HG03025 (cell line): ENCODE data around the gene DNAI7.
A peak's percentile ranks its signal among the peaks of the same experiment; 100 is the strongest.

Source experiments
- ATAC-seq: cut with Tn5 transposase; IDR thresholded peaks from one replicate; pipeline ENCODE4 v1.9.1; 2021; ENCODE audit warnings: mild to moderate bottlenecking, moderate library complexity; ENCODE audit not compliant: unreplicated experiment, low FRiP score

DNAI7 gene

DNA sequence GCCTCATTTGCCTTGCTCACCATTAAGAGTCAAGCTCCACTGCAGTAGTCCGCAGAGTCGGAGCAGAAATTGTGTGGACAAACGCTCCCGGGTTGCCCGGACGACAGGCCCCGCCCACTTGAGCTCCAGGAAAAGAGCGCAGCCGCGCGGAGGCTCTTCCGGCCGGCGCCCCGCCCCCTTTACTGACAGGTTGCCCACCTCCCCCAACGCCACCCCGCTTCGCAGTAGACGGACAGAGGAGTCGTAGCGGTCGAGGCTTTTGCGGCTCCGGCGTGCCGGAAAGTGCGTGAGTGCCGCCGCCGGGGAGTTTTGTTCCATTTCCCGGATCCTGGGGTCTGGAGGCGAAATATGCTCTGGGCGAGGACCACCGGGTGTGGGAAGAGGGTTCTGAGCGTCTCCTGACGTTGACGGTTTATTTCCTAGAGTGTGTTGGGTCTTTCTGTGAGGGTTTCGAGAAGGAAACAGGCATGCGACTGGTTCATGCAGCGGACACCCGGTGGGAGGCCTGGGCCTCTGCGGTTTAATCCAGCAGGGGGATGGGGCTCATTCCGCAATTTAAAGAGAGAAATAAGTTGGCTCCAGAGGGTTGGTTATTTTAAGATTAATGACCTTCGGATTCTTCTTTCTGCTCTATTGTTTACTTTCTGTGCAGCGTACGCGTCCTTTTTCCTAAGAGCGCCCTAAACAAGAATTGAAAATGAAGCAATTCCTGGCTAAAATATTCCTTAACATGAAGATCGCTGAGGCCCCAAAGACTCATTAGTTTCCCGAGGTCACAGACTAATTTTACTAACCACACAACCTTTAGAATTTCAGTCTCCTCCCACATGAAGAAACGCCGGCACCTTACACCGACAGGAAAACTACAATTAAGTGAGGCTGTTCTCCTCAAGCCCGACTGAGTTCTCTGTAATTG lies at the start of gene DNAI7, which contains the start of gene ETFRF1:
Gene DNAI7 (minus strand): TSS at position 105 of the 916 bp plus-strand sequence. CDS start 82 bp downstream, at position 23.
Gene ETFRF1 (plus strand): TSS at position 182 of the 916 bp plus-strand sequence. CDS start 8,720 bp downstream, outside the sequence.
- ATAC-seq: peak; percentile 90

DNA sequence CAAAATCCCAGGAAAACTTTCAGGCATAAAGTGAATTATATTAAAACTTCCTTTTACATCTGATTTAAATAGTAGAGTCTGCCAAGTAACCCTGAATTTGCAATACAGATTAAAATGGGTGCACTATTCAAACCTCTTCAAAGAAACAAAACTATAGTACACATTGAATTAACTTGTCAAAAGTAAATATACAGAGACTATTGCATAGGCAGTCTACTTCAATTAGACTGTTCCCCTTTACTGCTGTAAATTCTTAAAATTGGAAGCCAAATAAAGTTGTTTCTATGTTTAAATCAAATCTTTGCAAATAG lies 48.7 kb upstream of the DNAI7 start:
- no peak for ATAC-seq

DNA sequence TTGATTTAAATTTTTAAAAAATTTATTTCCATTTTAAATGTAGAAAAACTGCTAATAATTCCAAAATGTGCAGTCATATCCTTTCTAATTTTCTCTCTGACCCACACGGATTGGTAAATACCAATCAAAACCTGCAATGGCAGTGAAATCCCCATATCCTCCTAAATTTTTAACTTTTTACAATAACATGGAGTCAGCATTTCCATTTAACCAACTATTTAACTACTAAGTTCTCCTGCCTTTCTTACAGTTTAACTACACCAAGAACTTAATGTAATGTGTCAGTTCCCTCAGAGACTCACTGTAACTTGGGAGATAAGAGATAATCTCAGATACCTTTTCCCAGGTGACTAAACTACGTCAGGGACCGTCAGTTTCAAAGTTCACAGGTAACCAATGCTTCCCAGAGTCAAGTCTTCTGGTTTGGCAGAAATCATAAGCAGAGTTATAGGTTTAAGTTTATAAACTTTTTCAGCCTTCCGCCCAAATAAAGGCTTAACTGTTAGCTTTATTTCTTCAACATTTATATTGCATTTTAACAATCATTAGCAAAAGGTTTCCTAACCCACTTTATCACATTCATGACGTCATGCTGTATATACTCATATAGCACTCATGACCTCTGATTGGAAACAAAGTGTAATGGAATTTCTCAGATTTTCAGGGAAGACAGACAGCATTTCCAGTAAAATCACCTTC lies 48.2 kb upstream of the DNAI7 start:
- ATAC-seq: no peak

GRCh38 chr12:25241167-25242020 lies 46.4 kb upstream of the DNAI7 start:
- no peak for ATAC-seq

DNA sequence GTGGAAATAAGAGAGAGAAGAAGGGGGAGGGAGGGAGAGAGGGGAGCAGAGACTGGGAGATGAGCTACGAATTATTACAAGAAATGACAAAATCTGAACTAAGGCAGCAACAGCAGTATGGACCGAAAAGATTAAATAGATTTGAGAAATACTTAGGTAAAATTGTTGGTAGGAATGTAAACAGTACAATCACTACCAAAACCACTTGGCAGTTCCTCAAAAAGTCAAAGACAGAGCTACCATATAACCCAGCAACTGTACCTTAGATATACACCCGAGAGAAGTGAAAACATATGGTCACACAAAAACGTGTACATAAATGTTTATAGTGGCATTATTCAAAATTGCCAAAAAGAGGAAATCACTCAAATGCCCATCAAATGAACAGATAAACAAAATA lies 41.7 kb upstream of the DNAI7 start:
- ATAC-seq: no peak

DNA sequence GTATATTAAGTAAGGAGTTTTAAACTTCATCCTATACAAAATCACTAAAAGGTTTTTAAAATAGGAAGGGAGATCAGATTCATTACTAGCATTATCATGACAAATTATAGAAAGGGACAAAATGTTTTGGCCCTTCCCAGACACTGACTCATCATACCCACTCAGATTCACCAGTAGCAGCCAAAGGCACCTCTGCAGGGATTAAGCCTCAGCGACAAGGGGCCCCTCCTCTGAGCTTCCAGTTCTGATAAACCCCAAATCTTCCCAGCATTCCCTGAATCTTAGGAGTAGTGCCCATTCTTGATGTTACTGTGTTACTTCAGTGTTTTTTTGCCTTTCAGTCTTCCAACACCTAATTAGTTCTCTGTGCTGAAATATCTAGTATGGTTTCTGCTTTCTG lies 41.2 kb upstream of the DNAI7 start:
- no peak for ATAC-seq

- ATAC-seq: no peak
Measured at GRCh38 chr12:25213338-25213737, 18.4 kb upstream of the DNAI7 start.

DNA sequence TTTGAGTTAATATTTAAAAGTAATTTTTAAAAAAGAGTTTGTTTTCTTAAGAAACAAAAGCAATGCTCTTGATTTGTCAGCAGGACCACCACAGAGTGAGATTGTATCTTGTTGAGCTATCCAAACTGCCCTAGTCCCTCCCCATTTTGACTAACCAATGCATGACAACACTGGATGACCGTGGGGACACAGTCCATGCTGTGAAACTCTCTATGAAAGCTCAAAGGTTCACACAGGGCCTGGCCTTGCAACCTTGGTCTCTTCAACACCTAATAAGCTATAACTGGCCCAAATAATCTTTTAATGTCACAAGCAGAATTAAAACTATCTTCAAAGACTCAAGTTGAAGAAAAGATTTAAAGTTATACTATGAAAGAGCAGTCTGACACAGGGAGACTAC lies 13.6 kb upstream of the DNAI7 start:
- no peak for ATAC-seq

DNA sequence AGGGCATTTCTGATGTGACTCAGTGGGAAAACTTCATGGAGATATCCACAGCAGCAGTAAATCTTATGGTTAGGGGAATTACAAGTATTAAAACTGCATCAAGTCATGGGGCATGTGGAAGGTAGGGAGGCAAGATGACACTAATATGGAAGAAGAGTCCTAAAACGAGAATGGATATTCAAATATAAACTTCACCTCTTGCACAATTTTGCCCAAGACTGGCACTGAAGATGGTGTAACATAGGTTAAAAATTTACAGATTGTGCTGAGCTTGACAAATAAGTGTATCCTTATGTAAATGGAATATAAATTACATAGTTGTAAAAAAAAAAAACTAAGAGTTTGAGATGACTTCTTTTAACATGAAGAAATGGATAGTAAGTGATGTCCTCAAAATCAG lies 12.9 kb upstream of the DNAI7 start:
- ATAC-seq: no peak

GRCh38 chr12:25207411-25207810 lies 12.5 kb upstream of the DNAI7 start:
- ATAC-seq: no peak

DNA sequence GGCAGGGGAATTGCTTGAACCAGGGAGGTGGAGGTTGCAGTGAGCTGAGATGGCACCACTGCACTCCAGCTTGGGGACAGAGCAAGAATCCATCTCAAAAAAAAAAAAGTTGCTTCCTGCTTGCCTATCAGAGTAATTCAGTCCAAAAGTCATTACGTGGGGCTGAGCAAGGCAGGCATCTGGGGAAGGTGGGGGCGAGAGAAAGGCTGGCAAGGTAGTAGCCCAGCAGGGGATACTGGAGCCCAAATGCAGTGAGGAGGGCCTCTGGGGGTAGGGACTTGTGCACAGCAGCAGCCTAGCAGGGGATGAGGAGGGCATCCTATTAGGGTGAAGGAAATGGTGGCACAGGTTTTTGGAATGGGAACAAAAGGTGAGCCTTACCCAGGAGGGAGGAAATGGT lies 7.2 kb upstream of the DNAI7 start:
- no peak for ATAC-seq

- no peak for ATAC-seq
Measured at GRCh38 chr12:25200703-25201102, 5.7 kb upstream of the DNAI7 start.

GRCh38 chr12:25197608-25198007 lies 2.6 kb upstream of the DNAI7 start:
- ATAC-seq: no peak

GRCh38 chr12:25194722-25195055 lies 271 bp downstream of the DNAI7 start:
- no peak for ATAC-seq

DNA sequence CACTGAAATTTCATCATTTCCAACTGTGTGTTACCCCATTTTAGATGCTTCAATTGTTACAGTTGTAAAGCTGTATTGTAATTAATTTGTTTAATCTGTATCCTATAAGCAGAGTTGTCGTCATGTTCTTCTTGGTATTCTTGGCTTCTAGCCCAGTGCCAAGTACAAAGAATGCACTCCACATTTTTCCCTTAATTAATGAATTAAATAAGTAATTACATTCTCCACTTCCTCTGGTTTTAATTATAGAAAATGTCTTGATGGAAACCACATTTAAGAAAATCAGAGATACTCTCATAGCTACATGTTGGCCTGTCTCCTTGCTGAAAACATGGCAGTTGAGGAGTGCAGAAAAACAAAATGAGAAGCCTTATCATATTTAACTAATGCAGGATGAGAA lies 746 bp downstream of the DNAI7 start:
- ATAC-seq: no peak

DNA sequence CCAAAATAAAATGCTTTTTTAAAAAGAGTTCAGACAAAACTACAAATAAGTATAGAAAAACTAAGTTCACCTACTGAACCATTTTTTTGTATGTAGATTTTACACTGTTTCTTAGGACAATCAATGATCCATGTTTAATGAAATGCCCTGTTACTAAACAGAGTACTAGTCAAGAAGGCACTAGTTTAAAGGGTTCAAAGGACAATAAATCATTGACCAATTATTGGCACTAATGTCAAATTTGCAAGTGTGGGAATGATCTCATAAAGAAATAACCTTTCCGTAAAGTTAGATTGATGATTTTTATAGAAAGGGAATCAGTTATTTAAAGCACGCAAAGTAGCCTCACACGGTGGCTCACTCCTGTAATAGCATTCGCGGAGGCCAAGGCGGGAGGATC lies 4.2 kb downstream of the DNAI7 start:
- no peak for ATAC-seq

GRCh38 chr12:25189656-25190055 lies 5.3 kb downstream of the DNAI7 start:
- ATAC-seq: no peak

DNA sequence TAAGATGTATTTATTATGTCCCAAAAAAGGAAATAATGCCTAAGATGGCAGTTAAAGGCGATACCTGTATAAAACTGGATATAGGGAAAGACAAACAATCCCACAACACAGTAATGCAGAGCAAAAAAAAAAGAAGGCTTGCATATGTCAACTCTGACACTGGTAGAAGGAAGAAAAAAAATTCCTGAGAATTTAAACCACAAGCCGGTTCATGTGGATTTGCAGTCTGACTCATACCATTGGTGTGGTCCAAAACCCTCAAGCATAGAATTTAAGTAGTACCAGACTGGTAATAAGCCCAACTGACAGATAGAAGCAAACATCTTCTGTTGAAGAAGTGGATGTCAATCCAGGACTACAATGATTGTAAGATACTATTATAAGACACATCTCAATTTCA lies 7.2 kb downstream of the DNAI7 start:
- no peak for ATAC-seq

DNA sequence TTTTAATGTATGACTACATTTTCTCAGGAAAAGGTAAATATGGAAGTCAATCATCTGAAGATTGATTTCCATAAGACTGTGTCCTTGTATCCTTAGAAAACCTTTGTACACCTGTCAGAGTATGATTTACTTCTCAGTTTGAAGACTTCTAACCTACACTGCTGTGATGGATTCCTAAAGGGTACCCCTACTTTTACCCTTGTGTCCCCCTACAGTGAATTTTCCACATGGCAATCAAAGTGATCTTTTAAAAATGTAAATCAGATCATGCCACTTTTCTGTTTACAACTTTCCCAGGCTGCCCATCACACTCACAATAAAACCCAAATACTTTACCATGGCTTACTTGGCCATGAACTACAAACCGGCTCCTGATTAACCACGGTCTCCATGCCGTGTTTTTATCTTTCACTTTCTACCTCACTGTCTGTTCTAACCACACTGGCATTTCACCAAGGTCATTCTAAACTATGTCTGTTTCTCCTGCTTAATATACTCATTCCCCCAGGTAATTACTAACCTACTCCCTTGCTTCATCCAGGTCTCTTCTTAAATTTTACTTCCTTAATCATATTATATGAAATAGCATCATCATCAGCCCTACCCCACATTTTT lies 8.1 kb downstream of the DNAI7 start:
- no peak for ATAC-seq

- ATAC-seq: peak; percentile 64
Measured at GRCh38 chr12:25186038-25186787, 8.7 kb downstream of the DNAI7 start.
